HG03460 (cell line): ENCODE results near the gene TAS2R31.

Experiments used
- ATAC-seq: cut with Tn5 transposase; IDR thresholded peaks from one replicate; pipeline ENCODE4 v1.9.1; 2021; ENCODE audit not compliant: unreplicated experiment

Gene TAS2R31

GRCh38 chr12:11007608-11008007 is 23.6 kb downstream of the TAS2R31 start:
- ATAC-seq = no peak

GRCh38 chr12:10998204-10998603 is 33.0 kb downstream of the TAS2R31 start, which contains the start of gene TAS2R20:
Gene TAS2R20 (minus strand): TSS chr12:10998304. CDS start chr12:10997875, 429 bp downstream.
- no peak for ATAC-seq

- no peak for ATAC-seq
Observed at GRCh38 chr12:10994307-10994706, 36.9 kb downstream of the TAS2R31 start.

DNA sequence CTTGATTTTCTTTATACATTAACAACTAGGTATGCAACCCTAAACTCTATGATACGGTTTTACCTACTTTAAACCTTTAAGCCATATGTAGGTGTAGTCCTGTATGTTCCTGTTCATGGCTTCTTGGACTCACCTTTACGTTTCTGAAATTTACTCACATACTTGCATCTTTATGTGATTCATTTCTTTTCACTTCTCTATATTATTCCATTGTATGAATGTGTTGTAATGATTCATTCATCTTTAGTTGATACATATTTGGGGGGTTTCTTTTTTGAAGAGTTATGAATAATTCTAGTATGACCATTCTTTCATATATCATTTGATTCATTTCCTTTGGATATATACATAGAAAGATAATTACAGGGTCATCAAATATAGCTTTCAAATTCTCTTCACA is 42.1 kb downstream of the TAS2R31 start:
- ATAC-seq = no peak

DNA sequence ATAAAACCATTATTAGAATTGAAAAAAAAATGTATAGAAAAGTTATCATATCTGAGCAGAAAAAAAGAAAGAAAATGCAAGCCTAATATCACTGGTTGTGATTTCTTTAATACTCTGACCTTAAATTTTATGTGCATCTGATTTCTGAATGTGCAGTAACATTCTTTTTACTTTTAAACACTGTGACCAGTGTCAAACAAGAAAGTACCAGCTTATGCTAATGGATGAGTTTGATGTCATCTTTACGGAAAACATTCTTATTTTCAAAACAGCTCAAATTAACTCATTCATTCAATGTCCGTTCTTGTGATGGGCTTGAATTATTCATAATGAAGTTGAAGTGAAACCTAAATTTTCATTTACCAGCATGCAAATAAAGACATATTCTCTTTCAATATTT is 44.4 kb downstream of the TAS2R31 start, which contains the start of gene TAS2R50:
TSS of gene TAS2R50 (minus strand) at position 101 of the 400 bp plus-strand sequence. CDS start at position 49, 52 bp downstream.
- no peak for ATAC-seq

DNA sequence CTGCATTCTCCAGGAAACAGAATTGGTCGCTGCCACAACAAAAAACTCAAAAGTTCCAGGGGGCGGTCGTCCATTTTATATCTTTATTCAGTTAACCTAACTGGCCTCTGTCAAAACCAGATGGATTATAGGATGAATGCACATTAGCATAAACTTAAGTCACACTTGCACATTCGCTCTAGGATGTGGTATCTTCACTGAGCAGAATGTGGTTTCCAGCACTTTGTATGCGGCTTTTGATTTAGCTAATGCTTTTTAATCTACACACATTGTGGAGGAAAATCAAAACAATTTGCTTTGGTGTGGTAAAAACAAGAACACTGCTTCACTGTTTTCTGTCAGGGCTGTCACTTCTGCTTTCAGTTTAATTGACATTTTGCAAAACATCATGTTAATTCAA is 49.0 kb downstream of the TAS2R31 start:
- no peak for ATAC-seq
